HepG2 (cell line): Measurements from ENCODE around the gene CMIP. TPM values are rescaled to one million over a fixed set of nuclear protein-coding genes. Genes with fewer than 3 reads are reported as not detected.

Experiments used
- ATF4 ChIP-seq, 2 experiments: fragments of 450-650 bp in 1 of 2; sonication (generic) in 1 of 2; formaldehyde crosslinking; IDR thresholded peaks; 2 replicates each; pipeline versions ENCODE4 v1.5.0 to v1.8.0; 2020 to 2022; ENCODE audit warnings: mild to moderate bottlenecking in 1 of 2, missing genetic modification reagents in 1 of 2
- BORCS8-MEF2B ChIP-seq: sonication (generic); formaldehyde crosslinking; IDR thresholded peaks from 2 replicates; pipeline ENCODE4 v1.8.0; 2022; ENCODE audit warnings: mild to moderate bottlenecking, missing genetic modification reagents
- CERS6 ChIP-seq: sonication (generic); formaldehyde crosslinking; IDR thresholded peaks from 2 replicates; pipeline ENCODE4 v1.5.0; 2020; ENCODE audit warnings: missing genetic modification reagents
- ELF4 ChIP-seq: sonication (generic); formaldehyde crosslinking; IDR thresholded peaks from 2 replicates; pipeline ENCODE4 v1.5.0; 2020; ENCODE audit warnings: missing genetic modification reagents, mild to moderate bottlenecking, moderate library complexity, borderline replicate concordance
- FOXK1 ChIP-seq: sonication (generic); formaldehyde crosslinking; IDR thresholded peaks from 2 replicates; pipeline ENCODE4 v1.4.0; 2020; ENCODE audit warnings: low read depth, missing genetic modification reagents, borderline replicate concordance
- POGK ChIP-seq: sonication (generic); formaldehyde crosslinking; conservative IDR thresholded peaks from 2 replicates; pipeline ENCODE4 v1.8.0; 2022; ENCODE audit warnings: mild to moderate bottlenecking, moderate library complexity, missing genetic modification reagents
- RAD21 ChIP-seq: fragments of 450-650 bp; formaldehyde crosslinking; IDR thresholded peaks from 2 replicates; pipeline ENCODE4 v1.5.0; 2020; ENCODE audit warnings: mild to moderate bottlenecking
- RXRA ChIP-seq: sonication (generic); formaldehyde crosslinking; IDR thresholded peaks from 2 replicates; pipeline ENCODE4 v1.5.1; 2020; ENCODE audit warnings: missing genetic modification reagents
- XRCC5 ChIP-seq: fragments of 200-400 bp; formaldehyde crosslinking; optimal IDR thresholded peaks from 2 replicates; pipeline ENCODE3; 2017; ENCODE audit warnings: mild to moderate bottlenecking, low read length
- ZNF12 ChIP-seq: sonication (generic); formaldehyde crosslinking; IDR thresholded peaks from 2 replicates; pipeline ENCODE4 v1.5.0; 2020; ENCODE audit warnings: missing genetic modification reagents
- ZNF33A ChIP-seq: sonication (generic); formaldehyde crosslinking; IDR thresholded peaks from 2 replicates; pipeline ENCODE4 v1.5.1; 2020; ENCODE audit warnings: missing genetic modification reagents, mild to moderate bottlenecking, moderate library complexity, borderline replicate concordance
- ZNF564 ChIP-seq: sonication (generic); formaldehyde crosslinking; IDR thresholded peaks from 2 replicates; pipeline ENCODE4 v1.8.1; 2023; ENCODE audit warnings: mild to moderate bottlenecking, missing genetic modification reagents
- ZNF589 ChIP-seq: sonication (generic); formaldehyde crosslinking; conservative IDR thresholded peaks from 2 replicates; pipeline ENCODE4 v1.8.0; 2022; ENCODE audit warnings: mild to moderate bottlenecking, moderate library complexity, missing genetic modification reagents
- ZNF607 ChIP-seq: sonication (generic); formaldehyde crosslinking; IDR thresholded peaks from 2 replicates; pipeline ENCODE4 v1.5.1; 2020; ENCODE audit warnings: missing genetic modification reagents, mild to moderate bottlenecking, borderline replicate concordance
- ZNF615 ChIP-seq: sonication (generic); formaldehyde crosslinking; IDR thresholded peaks from 2 replicates; pipeline ENCODE4 v1.5.0; 2020; ENCODE audit warnings: mild to moderate bottlenecking, missing genetic modification reagents, borderline replicate concordance
- ZNF629 ChIP-seq: sonication (generic); formaldehyde crosslinking; conservative IDR thresholded peaks from 2 replicates; pipeline ENCODE4 v1.5.0; 2020; ENCODE audit warnings: missing genetic modification reagents
- polyA plus RNA-seq, 8 experiments: library from polyadenylated mRNA; depleted of rRNA in 3 of 8; stranded (reverse) in 7 of 8; unstranded in 1 of 8; fragments of >200 nt; fragmentation: Illumina TruSeq in 4 of 8; extraction: Trizol in 4 of 8; gene quantifications; 2 replicates each; pipeline versions ENCODE4 v1.2.1 to v1.2.3, GENCODE V29; 2011 to 2016; ENCODE audit warnings: low read depth in 4 of 8, missing spikeins in 1 of 8, mixed read lengths in 1 of 8; ENCODE audit not compliant: insufficient read depth in 1 of 8
- total RNA-seq, 5 experiments: library from RNA; depleted of rRNA; stranded (reverse); fragments of >200 nt; fragmentation: Illumina TruSeq; extraction: Trizol; gene quantifications; 2 replicates each; pipeline ENCODE4 v1.2.3, GENCODE V29; 2016; ENCODE audit warnings: low read depth in 1 of 5
- TF ChIP-seq, protein P1 (sequence below): fragments of 450-650 bp; IDR thresholded peaks from 2 replicates; pipeline ENCODE4 v1.6.1; 2017
- TF ChIP-seq, protein P2 (sequence below): sonication (generic); formaldehyde crosslinking; IDR thresholded peaks from 2 replicates; pipeline ENCODE4 v1.4.0; 2020; ENCODE audit warnings: missing genetic modification reagents
- TF ChIP-seq, protein P3 (sequence below): sonication (generic); formaldehyde crosslinking; IDR thresholded peaks from 2 replicates; pipeline ENCODE4 v1.5.0; 2020; ENCODE audit warnings: mild to moderate bottlenecking, missing genetic modification reagents, moderate library complexity

The CMIP gene
- total and polyA plus RNA-seq, 2 of the 13 experiments (the other 11 are each of a cell fraction or from before 2014, with no cell fraction given) = 10.9 to 18.1 TPM

DNA sequence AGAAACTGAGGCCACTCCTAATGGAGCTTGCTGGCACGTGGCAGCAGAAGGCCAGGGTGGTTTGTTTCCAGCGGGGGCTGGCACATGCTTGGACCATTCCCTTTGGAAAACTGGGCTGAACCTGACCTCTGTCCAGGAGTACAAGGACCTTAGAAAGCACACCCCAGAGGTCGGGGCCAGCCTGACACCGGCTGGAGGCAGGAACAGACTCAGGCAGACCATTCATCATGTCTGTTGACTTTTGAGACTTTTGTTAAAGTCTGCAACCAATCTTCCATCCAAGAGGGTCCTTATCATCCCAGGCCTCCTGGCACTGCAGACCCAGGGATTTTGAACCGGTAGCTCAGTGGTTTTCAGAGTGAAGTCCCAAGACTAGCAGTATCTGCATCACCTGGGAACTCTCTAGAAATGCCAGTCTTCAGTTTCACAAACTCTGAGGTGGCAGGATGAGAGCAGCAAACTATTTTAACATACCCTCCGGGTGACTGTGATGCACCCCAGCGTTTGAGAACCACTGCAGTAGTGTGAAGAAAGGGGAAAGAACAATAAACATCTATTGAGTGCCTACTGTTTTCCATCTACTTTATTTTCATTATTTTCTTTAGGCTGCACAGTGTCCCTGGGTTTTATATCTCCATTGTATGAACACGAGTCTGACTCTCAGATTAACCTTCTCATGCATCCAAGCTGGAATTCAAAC lies 189.2 kb downstream of the CMIP start (continued):
- TF ChIP-seq, protein P1, sequence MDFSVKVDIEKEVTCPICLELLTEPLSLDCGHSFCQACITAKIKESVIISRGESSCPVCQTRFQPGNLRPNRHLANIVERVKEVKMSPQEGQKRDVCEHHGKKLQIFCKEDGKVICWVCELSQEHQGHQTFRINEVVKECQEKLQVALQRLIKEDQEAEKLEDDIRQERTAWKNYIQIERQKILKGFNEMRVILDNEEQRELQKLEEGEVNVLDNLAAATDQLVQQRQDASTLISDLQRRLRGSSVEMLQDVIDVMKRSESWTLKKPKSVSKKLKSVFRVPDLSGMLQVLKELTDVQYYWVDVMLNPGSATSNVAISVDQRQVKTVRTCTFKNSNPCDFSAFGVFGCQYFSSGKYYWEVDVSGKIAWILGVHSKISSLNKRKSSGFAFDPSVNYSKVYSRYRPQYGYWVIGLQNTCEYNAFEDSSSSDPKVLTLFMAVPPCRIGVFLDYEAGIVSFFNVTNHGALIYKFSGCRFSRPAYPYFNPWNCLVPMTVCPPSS = no peak
- TF ChIP-seq ZNF12 (no peak), ZNF629 (CRISPR knock-in tag) (no peak), ATF4 (CRISPR knock-in tag; IDR thresholded peaks at IDR 0.05) (no peak), CERS6 (CRISPR knock-in tag) (no peak), ZNF564 (no peak), ZNF607 (CRISPR knock-in tag) (no peak), ZNF33A (no peak), BORCS8-MEF2B (no peak), ZNF589 (CRISPR knock-in tag) (no peak), XRCC5 (no peak), ELF4 (no peak), RXRA (CRISPR knock-in tag) (peak; percentile 70; the same call in 1 of the 2 replicates), RAD21 (no peak), POGK (no peak), ZNF615 (CRISPR knock-in tag) (no peak), FOXK1 (CRISPR knock-in tag) (no peak)
- TF ChIP-seq, protein P2, sequence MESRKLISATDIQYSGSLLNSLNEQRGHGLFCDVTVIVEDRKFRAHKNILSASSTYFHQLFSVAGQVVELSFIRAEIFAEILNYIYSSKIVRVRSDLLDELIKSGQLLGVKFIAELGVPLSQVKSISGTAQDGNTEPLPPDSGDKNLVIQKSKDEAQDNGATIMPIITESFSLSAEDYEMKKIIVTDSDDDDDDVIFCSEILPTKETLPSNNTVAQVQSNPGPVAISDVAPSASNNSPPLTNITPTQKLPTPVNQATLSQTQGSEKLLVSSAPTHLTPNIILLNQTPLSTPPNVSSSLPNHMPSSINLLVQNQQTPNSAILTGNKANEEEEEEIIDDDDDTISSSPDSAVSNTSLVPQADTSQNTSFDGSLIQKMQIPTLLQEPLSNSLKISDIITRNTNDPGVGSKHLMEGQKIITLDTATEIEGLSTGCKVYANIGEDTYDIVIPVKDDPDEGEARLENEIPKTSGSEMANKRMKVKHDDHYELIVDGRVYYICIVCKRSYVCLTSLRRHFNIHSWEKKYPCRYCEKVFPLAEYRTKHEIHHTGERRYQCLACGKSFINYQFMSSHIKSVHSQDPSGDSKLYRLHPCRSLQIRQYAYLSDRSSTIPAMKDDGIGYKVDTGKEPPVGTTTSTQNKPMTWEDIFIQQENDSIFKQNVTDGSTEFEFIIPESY (CRISPR knock-in tag) = no peak
- TF ChIP-seq, protein P3, sequence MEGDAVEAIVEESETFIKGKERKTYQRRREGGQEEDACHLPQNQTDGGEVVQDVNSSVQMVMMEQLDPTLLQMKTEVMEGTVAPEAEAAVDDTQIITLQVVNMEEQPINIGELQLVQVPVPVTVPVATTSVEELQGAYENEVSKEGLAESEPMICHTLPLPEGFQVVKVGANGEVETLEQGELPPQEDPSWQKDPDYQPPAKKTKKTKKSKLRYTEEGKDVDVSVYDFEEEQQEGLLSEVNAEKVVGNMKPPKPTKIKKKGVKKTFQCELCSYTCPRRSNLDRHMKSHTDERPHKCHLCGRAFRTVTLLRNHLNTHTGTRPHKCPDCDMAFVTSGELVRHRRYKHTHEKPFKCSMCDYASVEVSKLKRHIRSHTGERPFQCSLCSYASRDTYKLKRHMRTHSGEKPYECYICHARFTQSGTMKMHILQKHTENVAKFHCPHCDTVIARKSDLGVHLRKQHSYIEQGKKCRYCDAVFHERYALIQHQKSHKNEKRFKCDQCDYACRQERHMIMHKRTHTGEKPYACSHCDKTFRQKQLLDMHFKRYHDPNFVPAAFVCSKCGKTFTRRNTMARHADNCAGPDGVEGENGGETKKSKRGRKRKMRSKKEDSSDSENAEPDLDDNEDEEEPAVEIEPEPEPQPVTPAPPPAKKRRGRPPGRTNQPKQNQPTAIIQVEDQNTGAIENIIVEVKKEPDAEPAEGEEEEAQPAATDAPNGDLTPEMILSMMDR (CRISPR knock-in tag) = no peak
